Heart right ventricle (tissue), 16 donors: ENCODE data around the gene FBP1. TPM values are rescaled to one million over a fixed set of nuclear protein-coding genes. Genes with fewer than 3 reads are reported as not detected.

ENCODE experiments used
- ATAC-seq, 8 donors: fragments of 200-7000 bp; cut with Tn5 transposase; one replicate each; pipeline ENCODE4 v1.9.1; 2020; ENCODE audit warnings: mild to moderate bottlenecking in 8 of 8, moderate library complexity in 8 of 8, moderate number of reproducible peaks in 1 of 8
- DNase-seq, 2 donors: peaks; one replicate each; pipeline ENCODE4 v3.0.0-alpha.2; 2020
- H3K27ac ChIP-seq, 10 donors: fragments of 200-600 bp; sonication (generic) in 2 of 10; one replicate each; pipeline versions ENCODE4 v1.5.0 to v1.8.0; 2020 to 2022; ENCODE audit warnings: mild to moderate bottlenecking in 3 of 10
- H3K27me3 ChIP-seq, 7 donors: fragments of 200-600 bp; one replicate each; pipeline ENCODE4 v1.8.0; 2021 to 2022; ENCODE audit warnings: mild to moderate bottlenecking in 2 of 7
- H3K36me3 ChIP-seq, 9 donors: fragments of 200-600 bp; sonication (generic) in 1 of 9; one replicate each; pipeline versions ENCODE4 v1.5.0 to v1.8.0; 2020 to 2022; ENCODE audit warnings: mild to moderate bottlenecking in 2 of 9
- H3K4me1 ChIP-seq, 9 donors: fragments of 200-600 bp; sonication (generic) in 1 of 9; one replicate each; pipeline versions ENCODE4 v1.5.0 to v1.8.0; 2020 to 2022; ENCODE audit warnings: mild to moderate bottlenecking in 4 of 9
- H3K4me3 ChIP-seq, 10 donors: fragments of 200-600 bp; sonication (generic) in 2 of 10; one replicate each; pipeline versions ENCODE4 v1.5.0 to v1.8.0; 2020 to 2022; ENCODE audit warnings: mild to moderate bottlenecking in 7 of 10, moderate library complexity in 2 of 10
- H3K9me3 ChIP-seq, 11 donors: fragments of 200-600 bp in 10 of 11; sonication (generic) in 2 of 11; one replicate each; pipeline versions ENCODE4 v1.5.0 to v1.8.0; 2013 to 2022; ENCODE audit warnings: mild to moderate bottlenecking in 2 of 11, control low read depth in 1 of 11, moderate library complexity in 1 of 11
- WGBS, 2 donors: extraction: QIAGEN DNeasy Blood & Tissue Kit; methylation state at CpG; one replicate each; pipeline ENCODE4 v1.1.7; 2013; ENCODE audit warnings: inconsistent platforms in 1 of 2; 5-methylcytosine and 5-hydroxymethylcytosine counted together
- intact Hi-C, 10 donors: fragments of 100-400 bp; cut with DNase I; formaldehyde crosslinking; loops; one replicate each; pipeline versions ENCODE4 v1.11.1 to v1.14.2; 2022
- polyA plus RNA-seq, 2 donors: library from polyadenylated mRNA; stranded (reverse); fragments of 200-250 nt; gene quantifications; one replicate each; pipeline ENCODE4 v1.2.3, GENCODE V29; 2013
- total RNA-seq, 10 donors: library from RNA; stranded (reverse); fragmentation: NEBNext Ultra II Directional in 3 of 10; extraction: Animal tissue kit (Norgen Biotek cat#: 25700) in 3 of 10; gene quantifications; one replicate each; pipeline versions ENCODE4 v1.2.1 to v1.2.4, GENCODE V29; 2021 to 2023
- TF ChIP-seq, protein P1 (sequence below), 9 donors: fragments of 200-600 bp; sonication (generic) in 2 of 9; IDR thresholded peaks; one replicate each; pipeline versions ENCODE4 v1.5.0 to v1.8.0; 2021 to 2022; ENCODE audit warnings: antibody characterized with exemption in 9 of 9, mild to moderate bottlenecking in 5 of 9, moderate library complexity in 1 of 9
- donor health status: Arrhythmogenic right ventricular cardiomyopathy.
- donor health status: ischemic (EF 13 %, LVEDD 7.1; RV severe dilation, severe dysfunction).
- donor health status: healthy with polysubstance abuse.
- donor health status: DM: no; HTN: yes; CAD: no.
- donor health status: DM: no; HTN: no; CAD: no.
- donor health status: ischemic (EF 25% LVEDD 6.9; RV normal size, moderate dysfunction).
- donor health status: ischemic (EF 25% LVEDD 5.7; RV mildly dilated, moderate dysfunction).
- donor health status: healthy.
- donor health status: DM: yes; HTN: yes; CAD: no.
- donor health status: Ischemic cardiomyopathy.
- donor health status: ischemic (EF 35%, LVEDD 5.7; RV mildly dilated, moderate dysfunction).
- donor health status: nonischemic (EF 11% LVEDD 7.7; RV severe dilation, severe dysfunction).
- donor health status: DM: yes; HTN: yes; CAD: no.
- donor health status: PGD.
- donor health status: ischemic (EF 29% LVEDD 5.4; RV normal size, mild dysfunction).
- donor health status: nonischemic (EF 23%, LVEDD 6.1; RV moderate dilation, normal function).

The FBP1 gene
- total and polyA plus RNA-seq, 12 donors, result 0.16 to 9.7 (median 0.57) TPM

GRCh38 chr9:94643741-94644140 lies 4.4 kb upstream of the FBP1 start:
- WGBS, 2 donors, result 83 to 85% methylated on average over 4 of the region's 4 CpGs
- no peak overlapping the region for H3K27ac ChIP-seq
- intact Hi-C loops, result no loop called here
- no peak for DNase-seq
- ATAC-seq, result no peak
- H3K36me3 ChIP-seq, result no peaks in the 10 kb centered on the region
- H3K4me3 ChIP-seq, result no peak overlapping the region
- H3K27me3 ChIP-seq, result peaks cover 5 to 8% (median 7%) of the 10 kb centered on the region in 7 donors
- peaks cover 0 to 30% (median 6%) of the 10 kb centered on the region in 9 donors for H3K4me1 ChIP-seq
- TF ChIP-seq, protein P1, sequence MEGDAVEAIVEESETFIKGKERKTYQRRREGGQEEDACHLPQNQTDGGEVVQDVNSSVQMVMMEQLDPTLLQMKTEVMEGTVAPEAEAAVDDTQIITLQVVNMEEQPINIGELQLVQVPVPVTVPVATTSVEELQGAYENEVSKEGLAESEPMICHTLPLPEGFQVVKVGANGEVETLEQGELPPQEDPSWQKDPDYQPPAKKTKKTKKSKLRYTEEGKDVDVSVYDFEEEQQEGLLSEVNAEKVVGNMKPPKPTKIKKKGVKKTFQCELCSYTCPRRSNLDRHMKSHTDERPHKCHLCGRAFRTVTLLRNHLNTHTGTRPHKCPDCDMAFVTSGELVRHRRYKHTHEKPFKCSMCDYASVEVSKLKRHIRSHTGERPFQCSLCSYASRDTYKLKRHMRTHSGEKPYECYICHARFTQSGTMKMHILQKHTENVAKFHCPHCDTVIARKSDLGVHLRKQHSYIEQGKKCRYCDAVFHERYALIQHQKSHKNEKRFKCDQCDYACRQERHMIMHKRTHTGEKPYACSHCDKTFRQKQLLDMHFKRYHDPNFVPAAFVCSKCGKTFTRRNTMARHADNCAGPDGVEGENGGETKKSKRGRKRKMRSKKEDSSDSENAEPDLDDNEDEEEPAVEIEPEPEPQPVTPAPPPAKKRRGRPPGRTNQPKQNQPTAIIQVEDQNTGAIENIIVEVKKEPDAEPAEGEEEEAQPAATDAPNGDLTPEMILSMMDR (IDR thresholded peaks at IDR 0.05), result no peak
- H3K9me3 ChIP-seq, result no peaks in the 10 kb centered on the region

- ATAC-seq, result no peak
- Histone ChIP-seq H3K27me3 (peaks cover 7 to 13% (median 11%) of the 10 kb centered on the region in 7 donors), H3K27ac (no peak overlapping the region), H3K4me1 (peaks cover 0 to 30% (median 7%) of the 10 kb centered on the region in 9 donors), H3K36me3 (no peaks in the 10 kb centered on the region), H3K9me3 (no peaks in the 10 kb centered on the region), H3K4me3 (no peak overlapping the region)
- 89 to 94% methylated on average over 8 of the region's 8 CpGs for WGBS, 2 donors
- no peak for DNase-seq
- intact Hi-C loops, result no loop called here
- TF ChIP-seq, protein P1 (IDR thresholded peaks at IDR 0.05), result no peak
Observed at GRCh38 chr9:94643176-94643575, 3.9 kb upstream of the FBP1 start.

DNA sequence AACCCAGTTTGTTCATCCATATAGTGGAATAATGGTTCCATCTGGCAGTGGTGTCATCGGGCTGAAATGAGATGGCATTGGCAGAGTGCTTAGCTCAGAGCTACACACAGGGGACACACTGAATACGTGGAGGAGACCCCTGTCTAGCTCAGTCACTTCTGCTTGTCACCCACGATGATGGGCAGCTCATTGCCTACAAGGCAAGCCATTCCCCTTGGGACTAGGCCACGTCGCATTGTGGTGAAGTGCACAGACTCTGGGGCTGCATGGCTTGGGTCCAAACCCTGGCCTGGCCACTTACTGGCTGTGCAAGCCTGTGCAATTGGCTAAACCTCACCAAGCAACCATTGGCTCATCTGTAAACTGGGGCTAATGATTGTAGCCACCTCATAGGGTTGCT lies 3.2 kb upstream of the FBP1 start:
- Histone ChIP-seq H3K4me3 (no peak overlapping the region), H3K27ac (no peak overlapping the region), H3K36me3 (no peaks in the 10 kb centered on the region), H3K4me1 (peaks cover 0 to 31% (median 7%) of the 10 kb centered on the region in 9 donors), H3K9me3 (no peaks in the 10 kb centered on the region), H3K27me3 (peaks cover 7 to 18% (median 11%) of the 10 kb centered on the region in 7 donors)
- WGBS, 2 donors, result 91 to 93% methylated on average over 5 of the region's 5 CpGs
- ATAC-seq (no peak), DNase-seq (no peak)
- intact Hi-C loops, result no loop called here
- TF ChIP-seq, protein P1 (IDR thresholded peaks at IDR 0.05), result no peak

DNA sequence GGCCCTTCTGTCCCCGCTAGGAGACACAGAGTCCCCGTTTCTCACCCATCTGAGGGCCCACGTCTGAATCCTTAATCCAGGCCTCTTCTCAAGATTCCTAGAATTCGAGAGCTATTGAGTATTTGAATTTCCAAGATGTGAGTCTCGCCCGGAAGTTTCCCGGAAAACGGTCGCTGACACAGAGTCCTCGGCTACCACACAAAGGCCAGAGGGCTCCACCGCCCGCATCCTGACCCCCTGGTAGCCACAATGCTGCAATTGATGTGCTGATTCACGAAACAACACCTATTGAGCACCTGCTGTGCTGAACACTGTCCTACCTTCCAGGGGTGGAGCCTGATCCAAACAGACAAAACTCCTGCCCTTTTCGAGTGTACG lies 670 bp upstream of the FBP1 start:
- Histone ChIP-seq H3K9me3 (no peaks in the 10 kb centered on the region), H3K4me1 (peaks cover 0 to 31% (median 7%) of the 10 kb centered on the region in 9 donors), H3K27me3 (peaks cover 7 to 20% (median 11%) of the 10 kb centered on the region in 7 donors), H3K27ac (peak overlapping the region in 1 of 10 donors; percentile 90), H3K36me3 (no peaks in the 10 kb centered on the region), H3K4me3 (peak overlapping the region in 9 of 10 donors; percentile 52 to 76 (median 63))
- intact Hi-C loops, result no loop called here
- no peak for ATAC-seq
- TF ChIP-seq, protein P1 (IDR thresholded peaks at IDR 0.05), result no peak
- WGBS, 2 donors, result 63 to 65% methylated on average over 15 of the region's 15 CpGs
- no peak for DNase-seq
